SU-DHL-6 (cell line): ENCODE measurements around the gene CREB5.

ENCODE experiments used
- CTCF ChIP-seq: fragments of 200-600 bp; sonication (generic); IDR thresholded peaks from one replicate; pipeline ENCODE4 v1.5.1; 2017; ENCODE audit warnings: antibody characterized with exemption, mild to moderate bottlenecking, low read length, moderate library complexity; ENCODE audit not compliant: insufficient read depth, poor library complexity, severe bottlenecking
- EZH2phosphoT487 ChIP-seq: fragments of 200-600 bp; sonication (generic), shearing (Covaris generic); conservative IDR thresholded peaks from 2 replicates; pipeline ENCODE4 v1.6.1; 2018; ENCODE audit warnings: mild to moderate bottlenecking, antibody characterized with exemption, low read length, moderate library complexity, mixed read lengths

- TF ChIP-seq CTCF (no peak), EZH2phosphoT487 (no peak)
Observed at GRCh38 chr7:28748346-28748745, 336.0 kb downstream of the CREB5 start.
